BLaER1 (cell line): ENCODE results near the gene ASL.
"Not testable (repeated sequence)": the region's sequence is repeated elsewhere in the genome, so short reads cannot be mapped to it uniquely, and the experiment has no call there.

ENCODE experiments used
- H3K27ac ChIP-seq: shearing (Covaris generic); formaldehyde crosslinking; 2 replicates; pipeline ENCODE4 v1.8.1; 2022
- H3K27me3 ChIP-seq: shearing (Covaris generic); formaldehyde crosslinking; 2 replicates; pipeline ENCODE4 v1.8.1; 2022
- H3K36me3 ChIP-seq: shearing (Covaris generic); formaldehyde crosslinking; 2 replicates; pipeline ENCODE4 v1.8.1; 2022
- H3K4me1 ChIP-seq: shearing (Covaris generic); formaldehyde crosslinking; 2 replicates; pipeline ENCODE4 v1.8.1; 2022
- H3K4me2 ChIP-seq: shearing (Covaris generic); formaldehyde crosslinking; 2 replicates; pipeline ENCODE4 v1.8.1; 2022
- H3K4me3 ChIP-seq: shearing (Covaris generic); formaldehyde crosslinking; 2 replicates; pipeline ENCODE4 v1.8.1; 2022
- H3K9ac ChIP-seq: shearing (Covaris generic); formaldehyde crosslinking; 2 replicates; pipeline ENCODE4 v1.8.1; 2022
- H3K9me3 ChIP-seq: shearing (Covaris generic); formaldehyde crosslinking; 2 replicates; pipeline ENCODE4 v1.8.1; 2022
- H4K20me1 ChIP-seq: shearing (Covaris generic); formaldehyde crosslinking; 2 replicates; pipeline ENCODE4 v1.8.1; 2022
- Cebpa-rat ChIP-seq: shearing (Covaris generic); IDR thresholded peaks from 2 replicates; pipeline ENCODE4 v1.8.1; 2022

Gene ASL

DNA sequence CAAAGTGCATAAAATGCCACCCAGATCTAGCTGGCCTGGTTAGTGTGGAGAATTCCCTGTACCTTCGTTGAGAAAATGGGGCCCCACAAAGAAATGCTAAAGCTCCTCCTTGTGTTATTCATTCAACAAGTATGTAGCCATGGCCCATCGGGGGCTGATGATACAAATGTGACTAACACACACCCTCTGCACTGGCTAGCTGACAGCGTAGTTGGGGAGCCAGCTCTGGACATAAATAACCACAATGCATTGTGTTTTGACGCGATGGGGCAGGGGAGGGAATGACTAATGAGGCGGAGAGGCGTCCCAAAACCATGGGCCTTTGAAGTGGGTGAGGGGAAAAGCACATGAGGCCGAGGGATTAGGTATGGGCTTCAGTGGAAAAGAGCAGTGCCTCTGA is 28.2 kb upstream of the ASL start:
- TF ChIP-seq Cebpa-rat, result no peak
- H3K9me3 ChIP-seq, result no peaks in the 10 kb centered on the region
- H3K4me2 ChIP-seq, result no peak overlapping the region

DNA sequence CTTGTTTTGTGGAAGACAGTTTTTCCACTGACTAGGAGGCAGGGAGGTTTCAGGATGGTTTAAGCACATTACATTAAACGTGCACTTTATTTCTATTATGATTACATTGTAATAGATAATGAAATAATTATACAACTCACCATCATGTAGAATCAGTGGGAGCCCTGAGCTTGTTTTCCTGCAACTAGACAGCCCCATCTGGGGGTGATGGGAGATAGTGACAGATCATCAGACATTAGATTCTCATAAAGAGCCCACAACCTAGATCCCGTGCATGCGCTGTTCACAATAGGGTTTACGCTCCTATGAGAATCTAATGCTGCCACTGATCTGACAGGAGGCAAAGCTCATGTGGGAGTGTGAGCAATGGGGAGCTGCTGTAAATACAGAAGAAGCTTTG is 25.7 kb upstream of the ASL start:
- not testable (repeated sequence) for H3K9me3 ChIP-seq, H3K4me1 ChIP-seq, H3K4me2 ChIP-seq, H3K36me3 ChIP-seq, H3K27ac ChIP-seq, H3K27me3 ChIP-seq, H3K4me3 ChIP-seq, H4K20me1 ChIP-seq, H3K9ac ChIP-seq

More for the DNA sequence above, 28.2 kb upstream of the ASL start:
- no peaks in the 10 kb centered on the region for H3K36me3 ChIP-seq
- no peaks in the 10 kb centered on the region for H4K20me1 ChIP-seq
- no peak overlapping the region for H3K4me3 ChIP-seq
- H3K9ac ChIP-seq, result no peak overlapping the region
- peaks cover 30% of the 10 kb centered on the region for H3K27me3 ChIP-seq
- no peak overlapping the region for H3K27ac ChIP-seq
- no peaks in the 10 kb centered on the region for H3K4me1 ChIP-seq

DNA sequence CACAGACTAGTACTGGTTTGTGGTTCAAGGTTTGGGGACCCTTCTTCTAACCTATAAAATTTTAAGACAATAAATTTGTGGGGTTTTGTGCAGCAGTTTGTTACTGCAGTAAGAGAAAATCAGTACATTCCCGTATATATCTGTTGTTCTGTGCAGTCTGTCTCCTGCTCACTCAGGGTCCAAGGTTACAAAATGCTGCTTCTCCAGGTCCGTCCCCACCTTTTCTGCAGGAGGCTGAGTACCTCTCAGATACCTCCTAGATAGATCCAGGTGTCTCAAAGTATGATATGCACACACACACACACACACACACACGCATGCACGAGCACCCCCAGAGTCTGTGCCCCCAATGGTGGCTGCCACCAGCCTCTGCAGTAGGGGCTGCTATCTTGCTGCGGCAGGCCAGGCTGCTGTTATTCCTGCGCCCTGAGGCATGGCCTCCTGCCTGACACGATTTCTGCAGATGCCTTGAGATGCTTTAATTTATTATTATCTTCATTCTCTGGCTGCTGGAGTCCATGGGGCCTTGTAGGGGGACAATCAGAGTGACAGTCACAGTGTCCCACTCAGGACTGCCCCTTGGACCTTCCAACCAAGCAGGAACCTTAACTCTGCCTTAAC is 25.2 kb upstream of the ASL start:
- H3K27ac ChIP-seq, result no peak overlapping the region
- no peak overlapping the region for H3K4me2 ChIP-seq

DNA sequence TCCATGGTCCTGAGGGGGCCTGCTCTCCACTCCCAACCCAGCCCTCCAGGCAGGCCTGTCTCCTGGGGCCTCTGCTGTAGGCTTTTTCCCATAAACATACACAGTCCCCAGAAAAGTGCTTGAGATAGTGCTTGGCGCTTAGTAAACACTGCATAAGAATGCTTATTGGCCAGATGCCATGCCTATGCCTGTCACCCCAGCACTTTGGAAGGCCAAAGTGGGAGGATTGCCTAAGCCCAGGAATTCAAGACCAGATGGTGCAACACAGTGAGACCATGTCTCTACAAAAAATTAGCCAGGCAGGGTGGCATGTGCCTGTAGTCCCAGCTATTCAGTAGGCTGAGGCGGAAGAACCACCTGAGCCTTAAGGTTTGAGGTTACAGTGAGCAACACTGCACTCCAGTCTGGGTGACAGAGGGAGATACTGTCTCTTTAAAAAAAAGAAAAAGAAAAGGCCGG is 24.6 kb upstream of the ASL start:
- TF ChIP-seq Cebpa-rat, result no peak
- H3K4me1 ChIP-seq, result no peaks in the 10 kb centered on the region
- no peak overlapping the region for H3K4me3 ChIP-seq
- no peaks in the 10 kb centered on the region for H3K36me3 ChIP-seq
- no peak overlapping the region for H3K4me2 ChIP-seq
- no peak overlapping the region for H3K9ac ChIP-seq
- H4K20me1 ChIP-seq, result no peaks in the 10 kb centered on the region
- no peaks in the 10 kb centered on the region for H3K27me3 ChIP-seq
- no peaks in the 10 kb centered on the region for H3K9me3 ChIP-seq
- H3K27ac ChIP-seq, result no peak overlapping the region

More for the DNA sequence above, 25.2 kb upstream of the ASL start:
- no peak overlapping the region for H3K9ac ChIP-seq
- H3K9me3 ChIP-seq, result no peaks in the 10 kb centered on the region
- no peak for TF ChIP-seq Cebpa-rat
- H4K20me1 ChIP-seq, result no peaks in the 10 kb centered on the region
- peaks cover 3% of the 10 kb centered on the region; the same call in 1 of the 2 replicates for H3K27me3 ChIP-seq
- no peak overlapping the region for H3K4me3 ChIP-seq
- no peaks in the 10 kb centered on the region for H3K36me3 ChIP-seq
- H3K4me1 ChIP-seq, result no peaks in the 10 kb centered on the region

DNA sequence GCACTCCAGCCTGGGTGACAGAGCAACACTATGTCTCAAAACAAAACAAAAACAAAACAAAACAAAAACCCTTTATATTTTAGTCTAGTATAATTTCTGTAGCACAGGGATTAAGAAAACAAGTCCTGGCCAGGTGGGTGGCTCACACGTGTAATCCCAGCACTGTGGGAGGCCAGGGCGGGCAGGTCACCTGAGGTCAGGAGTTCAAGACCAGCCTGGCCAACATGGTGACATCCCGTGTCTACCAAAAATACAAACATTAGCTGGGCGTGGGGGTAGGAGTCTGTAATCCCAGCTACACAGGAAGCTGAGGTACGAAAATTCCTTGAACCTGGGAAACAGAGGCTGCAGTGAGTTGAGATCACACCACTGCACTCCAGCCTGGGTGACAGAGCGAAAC is 23.2 kb upstream of the ASL start:
- Histone ChIP-seq H4K20me1 (no peaks in the 10 kb centered on the region), H3K4me2 (no peak overlapping the region), H3K9ac (no peak overlapping the region), H3K9me3 (no peaks in the 10 kb centered on the region), H3K27me3 (no peaks in the 10 kb centered on the region), H3K27ac (no peak overlapping the region), H3K36me3 (no peaks in the 10 kb centered on the region), H3K4me1 (no peaks in the 10 kb centered on the region), H3K4me3 (no peak overlapping the region)
- no peak for TF ChIP-seq Cebpa-rat

DNA sequence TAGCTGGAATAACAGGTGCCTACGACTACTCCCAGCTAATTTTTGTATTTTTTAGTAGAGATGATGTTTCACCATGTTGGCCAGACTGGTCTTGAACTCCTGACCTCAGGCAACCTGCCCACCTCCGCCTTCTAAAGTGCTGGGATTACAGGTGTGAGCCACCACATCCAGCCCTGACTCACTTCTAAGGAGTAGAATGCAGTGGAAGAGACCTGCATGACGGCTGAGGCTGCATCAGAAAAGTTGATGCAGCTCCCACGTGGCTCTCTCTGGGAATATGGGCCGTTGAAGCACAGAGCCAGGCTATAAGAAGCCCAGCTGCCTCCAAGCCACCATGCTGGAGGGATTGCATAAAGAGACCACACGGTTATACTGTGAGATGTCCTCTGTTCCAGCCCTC is 21.6 kb upstream of the ASL start:
- no peaks in the 10 kb centered on the region for H3K9me3 ChIP-seq
- no peaks in the 10 kb centered on the region for H3K27me3 ChIP-seq
- no peaks in the 10 kb centered on the region for H3K4me1 ChIP-seq
- no peak overlapping the region for H3K4me3 ChIP-seq
- no peak for TF ChIP-seq Cebpa-rat
- H3K27ac ChIP-seq, result no peak overlapping the region
- no peak overlapping the region for H3K4me2 ChIP-seq
- no peak overlapping the region for H3K9ac ChIP-seq
- H4K20me1 ChIP-seq, result no peaks in the 10 kb centered on the region
- H3K36me3 ChIP-seq, result no peaks in the 10 kb centered on the region

DNA sequence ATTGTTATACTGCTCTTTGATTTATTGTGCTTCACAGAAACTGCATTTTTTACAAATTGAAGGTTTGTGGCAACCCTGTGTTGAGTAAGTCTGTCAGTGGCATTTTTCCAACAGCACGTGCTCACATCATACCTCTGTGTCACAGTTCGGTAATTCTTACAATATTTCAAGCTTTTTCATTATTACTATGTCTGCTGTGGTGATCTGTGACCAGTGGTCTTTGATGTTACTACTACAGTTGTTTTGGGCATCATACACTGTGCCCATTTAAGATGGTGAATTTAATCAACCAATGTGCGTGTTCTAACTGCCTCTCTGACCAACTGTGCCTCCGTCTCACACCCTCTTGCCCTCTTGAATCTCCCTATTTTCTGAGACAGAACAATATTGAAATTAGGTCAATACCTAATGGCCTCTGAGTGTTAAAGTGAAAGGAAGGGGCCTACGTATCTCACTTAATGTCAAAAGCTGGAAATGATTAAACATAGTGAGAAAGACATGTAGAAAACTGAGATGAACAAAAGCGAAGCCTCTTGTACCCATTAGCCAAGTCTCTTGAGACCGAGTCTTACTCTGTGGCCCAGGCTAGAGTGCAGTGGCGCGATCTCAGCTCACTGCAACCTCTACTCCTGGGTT is 20.2 kb upstream of the ASL start:
- H3K9ac ChIP-seq, result no peak overlapping the region
- no peak overlapping the region for H3K4me3 ChIP-seq
- no peaks in the 10 kb centered on the region for H3K36me3 ChIP-seq
- no peak for TF ChIP-seq Cebpa-rat
- H3K4me1 ChIP-seq, result no peaks in the 10 kb centered on the region
- H3K4me2 ChIP-seq, result no peak overlapping the region
- H4K20me1 ChIP-seq, result no peaks in the 10 kb centered on the region
- H3K9me3 ChIP-seq, result no peaks in the 10 kb centered on the region
- no peak overlapping the region for H3K27ac ChIP-seq
- H3K27me3 ChIP-seq, result no peaks in the 10 kb centered on the region

DNA sequence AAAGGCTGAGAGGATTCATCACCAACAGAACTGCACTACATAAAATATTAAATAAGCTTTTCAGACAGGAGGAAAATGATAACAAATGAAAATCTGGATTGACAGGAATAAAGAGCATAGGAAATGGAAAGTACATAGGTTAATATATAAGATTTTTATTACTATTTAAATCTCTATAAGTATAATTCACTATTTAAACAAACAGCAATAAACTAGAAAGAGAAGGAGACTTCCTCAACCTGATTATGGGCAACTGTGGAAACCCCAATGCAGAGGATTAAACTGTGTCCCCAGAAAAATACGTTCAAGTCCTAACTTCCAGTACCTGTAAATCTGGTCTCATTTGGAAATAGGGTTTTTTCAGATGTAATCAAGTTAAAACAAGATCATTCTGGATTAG is 14.8 kb upstream of the ASL start:
- no peaks in the 10 kb centered on the region for H3K4me1 ChIP-seq
- H3K4me2 ChIP-seq, result no peak overlapping the region
- no peak overlapping the region for H3K9ac ChIP-seq
- no peaks in the 10 kb centered on the region for H3K36me3 ChIP-seq
- H3K4me3 ChIP-seq, result no peak overlapping the region
- no peaks in the 10 kb centered on the region for H3K27me3 ChIP-seq
- TF ChIP-seq Cebpa-rat, result no peak
- H3K9me3 ChIP-seq, result no peaks in the 10 kb centered on the region
- H3K27ac ChIP-seq, result no peak overlapping the region
- no peaks in the 10 kb centered on the region for H4K20me1 ChIP-seq

DNA sequence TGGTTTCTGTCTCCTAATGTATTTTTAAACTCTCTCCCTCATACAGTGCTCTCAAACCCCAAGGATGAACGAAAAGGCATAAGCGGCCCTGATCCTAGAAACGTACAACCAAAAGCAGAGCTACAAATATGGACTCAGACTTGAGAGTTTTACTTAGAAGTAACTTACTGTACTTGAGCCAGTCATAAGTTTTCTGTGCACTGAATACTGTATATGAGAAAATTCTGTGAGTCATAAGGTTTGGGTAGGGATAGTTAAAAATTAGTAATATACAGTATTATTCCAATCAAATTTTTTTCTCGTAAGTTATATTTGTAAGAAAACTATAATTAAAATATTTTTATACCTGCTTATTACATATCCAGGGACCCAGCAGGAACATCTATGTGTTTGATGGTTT is 5.9 kb upstream of the ASL start:
- Histone ChIP-seq H3K27ac (no peak overlapping the region), H3K36me3 (no peaks in the 10 kb centered on the region), H3K9ac (no peak overlapping the region), H3K4me3 (no peak overlapping the region), H3K27me3 (no peaks in the 10 kb centered on the region), H3K9me3 (no peaks in the 10 kb centered on the region), H3K4me1 (no peaks in the 10 kb centered on the region), H3K4me2 (no peak overlapping the region), H4K20me1 (no peaks in the 10 kb centered on the region)
- TF ChIP-seq Cebpa-rat, result no peak

DNA sequence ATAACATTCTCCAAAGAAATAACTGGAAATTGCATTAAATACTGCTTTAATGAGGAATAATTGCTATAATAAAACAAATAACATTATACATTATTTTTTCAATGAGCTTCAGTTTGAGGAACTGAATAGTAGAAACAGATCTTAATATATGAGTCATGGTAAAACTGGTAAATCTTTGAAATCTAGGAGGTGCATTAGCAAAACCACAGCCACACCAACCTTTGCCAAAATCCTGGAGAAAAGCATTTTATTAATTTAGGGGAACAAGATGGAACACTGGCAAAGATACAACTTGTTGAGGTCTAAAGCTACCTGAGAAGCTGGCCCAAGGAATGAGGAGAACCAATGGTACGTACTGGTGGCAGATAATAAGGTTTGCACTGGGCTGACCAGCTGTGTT is 5.4 kb upstream of the ASL start:
- H4K20me1 ChIP-seq, result no peaks in the 10 kb centered on the region
- no peak overlapping the region for H3K9ac ChIP-seq
- no peak overlapping the region for H3K4me3 ChIP-seq
- H3K4me1 ChIP-seq, result no peaks in the 10 kb centered on the region
- no peaks in the 10 kb centered on the region for H3K36me3 ChIP-seq
- no peaks in the 10 kb centered on the region for H3K9me3 ChIP-seq
- H3K27me3 ChIP-seq, result no peaks in the 10 kb centered on the region
- no peak overlapping the region for H3K4me2 ChIP-seq
- TF ChIP-seq Cebpa-rat, result no peak
- no peak overlapping the region for H3K27ac ChIP-seq

DNA sequence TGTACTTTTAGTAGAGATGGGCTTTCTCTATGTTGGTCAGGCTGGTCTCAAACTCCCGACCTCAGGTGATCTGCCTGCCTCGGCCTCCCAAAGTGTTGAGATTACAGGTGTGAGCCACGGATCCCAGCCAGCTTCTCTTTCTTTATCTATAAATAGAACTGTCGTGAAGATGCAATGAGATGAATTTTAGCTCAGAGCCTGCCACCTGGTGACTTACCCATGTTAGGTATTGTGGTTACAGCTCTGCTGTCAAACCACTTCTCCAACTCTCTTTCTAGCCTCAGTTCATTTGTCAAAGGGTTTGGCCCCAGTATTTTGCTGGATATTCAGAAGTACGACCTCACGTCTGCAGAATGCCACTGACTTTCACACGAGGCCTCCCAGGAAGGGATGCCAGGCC is 3.4 kb upstream of the ASL start:
- H3K9ac ChIP-seq, H3K27me3 ChIP-seq, H4K20me1 ChIP-seq, H3K36me3 ChIP-seq, H3K4me2 ChIP-seq, H3K4me3 ChIP-seq, H3K9me3 ChIP-seq, H3K27ac ChIP-seq: not testable (repeated sequence)
- peaks cover 13% of the 10 kb centered on the region for H3K4me1 ChIP-seq
